Measurements from ENCODE around the gene LRP2.

The LRP2 gene

GRCh38 chr2:169109502-169110409 is 252.6 kb downstream of the LRP2 start:
- TF ChIP-seq, protein P1, sequence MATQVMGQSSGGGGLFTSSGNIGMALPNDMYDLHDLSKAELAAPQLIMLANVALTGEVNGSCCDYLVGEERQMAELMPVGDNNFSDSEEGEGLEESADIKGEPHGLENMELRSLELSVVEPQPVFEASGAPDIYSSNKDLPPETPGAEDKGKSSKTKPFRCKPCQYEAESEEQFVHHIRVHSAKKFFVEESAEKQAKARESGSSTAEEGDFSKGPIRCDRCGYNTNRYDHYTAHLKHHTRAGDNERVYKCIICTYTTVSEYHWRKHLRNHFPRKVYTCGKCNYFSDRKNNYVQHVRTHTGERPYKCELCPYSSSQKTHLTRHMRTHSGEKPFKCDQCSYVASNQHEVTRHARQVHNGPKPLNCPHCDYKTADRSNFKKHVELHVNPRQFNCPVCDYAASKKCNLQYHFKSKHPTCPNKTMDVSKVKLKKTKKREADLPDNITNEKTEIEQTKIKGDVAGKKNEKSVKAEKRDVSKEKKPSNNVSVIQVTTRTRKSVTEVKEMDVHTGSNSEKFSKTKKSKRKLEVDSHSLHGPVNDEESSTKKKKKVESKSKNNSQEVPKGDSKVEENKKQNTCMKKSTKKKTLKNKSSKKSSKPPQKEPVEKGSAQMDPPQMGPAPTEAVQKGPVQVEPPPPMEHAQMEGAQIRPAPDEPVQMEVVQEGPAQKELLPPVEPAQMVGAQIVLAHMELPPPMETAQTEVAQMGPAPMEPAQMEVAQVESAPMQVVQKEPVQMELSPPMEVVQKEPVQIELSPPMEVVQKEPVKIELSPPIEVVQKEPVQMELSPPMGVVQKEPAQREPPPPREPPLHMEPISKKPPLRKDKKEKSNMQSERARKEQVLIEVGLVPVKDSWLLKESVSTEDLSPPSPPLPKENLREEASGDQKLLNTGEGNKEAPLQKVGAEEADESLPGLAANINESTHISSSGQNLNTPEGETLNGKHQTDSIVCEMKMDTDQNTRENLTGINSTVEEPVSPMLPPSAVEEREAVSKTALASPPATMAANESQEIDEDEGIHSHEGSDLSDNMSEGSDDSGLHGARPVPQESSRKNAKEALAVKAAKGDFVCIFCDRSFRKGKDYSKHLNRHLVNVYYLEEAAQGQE (IDR thresholded peaks at IDR 0.05; ENCODE audit: low read depth) = no peak
- TF ChIP-seq RAD21 (IDR thresholded peaks at IDR 0.05; ENCODE audit: low read depth) = peak; percentile 94

DNA sequence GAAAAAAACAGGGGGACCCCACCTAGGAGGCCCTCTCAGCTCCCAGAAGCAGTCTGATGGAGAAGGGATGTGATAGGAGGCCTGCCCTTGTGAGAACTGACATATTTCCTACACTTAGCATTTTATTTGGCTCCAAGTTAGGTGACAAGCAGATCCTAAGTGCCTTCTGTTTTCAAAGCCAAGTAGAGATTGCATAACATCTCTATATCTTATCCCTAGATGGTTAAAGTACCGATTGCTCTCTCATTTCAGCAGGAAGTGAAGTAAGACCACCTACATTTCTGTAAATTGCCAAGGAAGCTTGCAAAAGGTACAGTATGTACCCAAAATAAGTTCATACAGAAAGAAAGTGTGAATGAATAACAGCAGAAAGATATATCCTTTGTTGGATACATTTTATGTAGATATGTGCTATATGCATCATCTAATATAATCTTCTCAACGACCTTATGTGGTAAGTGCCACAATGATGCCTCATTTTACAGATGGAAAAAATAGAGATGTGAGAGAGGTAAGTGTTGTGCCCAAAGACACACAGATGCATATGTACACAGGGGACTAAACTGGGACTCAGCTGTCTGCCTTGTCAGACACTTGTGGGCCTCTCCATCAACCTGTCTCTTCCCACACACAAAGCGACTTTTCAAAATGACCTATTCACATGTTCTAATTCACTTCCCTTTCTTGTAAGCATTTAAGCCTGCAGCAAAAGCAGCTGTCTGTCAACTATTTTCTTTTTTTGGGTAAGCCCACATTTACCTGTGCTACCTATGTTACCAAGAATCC is 254.0 kb downstream of the LRP2 start:
- no peak for TF ChIP-seq YY1 (IDR thresholded peaks at IDR 0.05; ENCODE audit: low read depth)
- no peak for TF ChIP-seq TAF1 (IDR thresholded peaks at IDR 0.05; ENCODE audit: low read depth)
- no peak for TF ChIP-seq RAD21 (IDR thresholded peaks at IDR 0.05; ENCODE audit: low read depth)
- no peak for TF ChIP-seq CEBPB (IDR thresholded peaks at IDR 0.05)
- TF ChIP-seq, protein P1 (IDR thresholded peaks at IDR 0.05; ENCODE audit: low read depth) = no peak
- no peak for TF ChIP-seq FOXM1 (IDR thresholded peaks at IDR 0.05; ENCODE audit: borderline replicate concordance, low read depth)

GRCh38 chr2:169107645-169108044 is 254.7 kb downstream of the LRP2 start:
- TF ChIP-seq ZBTB7A (IDR thresholded peaks at IDR 0.05; ENCODE audit: low read depth) = no peak

GRCh38 chr2:169106563-169107545 is 255.5 kb downstream of the LRP2 start:
- TF ChIP-seq CEBPB (IDR thresholded peaks at IDR 0.05) (no peak), TEAD4 (IDR thresholded peaks at IDR 0.05) (no peak), RAD21 (IDR thresholded peaks at IDR 0.05; ENCODE audit: low read depth) (no peak), EP300 (IDR thresholded peaks at IDR 0.05; ENCODE audit: borderline replicate concordance) (no peak), TCF12 (IDR thresholded peaks at IDR 0.05; ENCODE audit: low read depth) (no peak), YY1 (IDR thresholded peaks at IDR 0.05; ENCODE audit: low read depth) (no peak), CREB1 (IDR thresholded peaks at IDR 0.05; ENCODE audit: low read depth) (no peak), TAF1 (IDR thresholded peaks at IDR 0.05; ENCODE audit: low read depth) (no peak)
- TF ChIP-seq, protein P1 (IDR thresholded peaks at IDR 0.05; ENCODE audit: low read depth) = no peak
- TF ChIP-seq, protein P2, sequence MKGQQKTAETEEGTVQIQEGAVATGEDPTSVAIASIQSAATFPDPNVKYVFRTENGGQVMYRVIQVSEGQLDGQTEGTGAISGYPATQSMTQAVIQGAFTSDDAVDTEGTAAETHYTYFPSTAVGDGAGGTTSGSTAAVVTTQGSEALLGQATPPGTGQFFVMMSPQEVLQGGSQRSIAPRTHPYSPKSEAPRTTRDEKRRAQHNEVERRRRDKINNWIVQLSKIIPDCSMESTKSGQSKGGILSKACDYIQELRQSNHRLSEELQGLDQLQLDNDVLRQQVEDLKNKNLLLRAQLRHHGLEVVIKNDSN (IDR thresholded peaks at IDR 0.05) = no peak

- TF ChIP-seq TAF1 (IDR thresholded peaks at IDR 0.05; ENCODE audit: low read depth) (no peak), CEBPB (IDR thresholded peaks at IDR 0.05) (no peak), NFIC (IDR thresholded peaks at IDR 0.05) (no peak)
- TF ChIP-seq, protein P3, sequence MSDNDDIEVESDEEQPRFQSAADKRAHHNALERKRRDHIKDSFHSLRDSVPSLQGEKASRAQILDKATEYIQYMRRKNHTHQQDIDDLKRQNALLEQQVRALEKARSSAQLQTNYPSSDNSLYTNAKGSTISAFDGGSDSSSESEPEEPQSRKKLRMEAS (IDR thresholded peaks at IDR 0.05) = no peak
- TF ChIP-seq, protein P1 (IDR thresholded peaks at IDR 0.05; ENCODE audit: low read depth) = peak; percentile 48; the same call in 1 of the 2 replicates
Observed at GRCh38 chr2:169106134-169106533, 256.2 kb downstream of the LRP2 start.

Data from Ishikawa (cell line).